Fibroblast of lung (primary cell): ENCODE results near the gene ADD3.

Experiments
- CTCF ChIP-seq, 2 donors: IDR thresholded peaks in 1 of 2; conservative IDR thresholded peaks in 1 of 2; 1 replicate in 1 of 2; 2 replicates in 1 of 2; pipeline ENCODE4 v1.5.1; 2011 to 2012; ENCODE audit warnings: low read length in 2 of 2, control low read depth in 1 of 2, inconsistent platforms in 1 of 2, low read depth in 1 of 2, mild to moderate bottlenecking in 1 of 2
- EZH2 ChIP-seq: IDR thresholded peaks from 2 replicates; pipeline ENCODE4 v1.5.1; 2012; ENCODE audit warnings: low read length, control low read depth, mild to moderate bottlenecking; ENCODE audit errors: missing control alignments

- no peak for TF ChIP-seq CTCF (conservative IDR thresholded peaks at IDR 0.05 in 1 of 2, IDR thresholded peaks at IDR 0.05 in 1 of 2; ENCODE audit: low read depth in 1 of 2, low read length in 2 of 2)
- no peak for TF ChIP-seq EZH2
Measured at GRCh38 chr10:110032801-110033700, 25.3 kb downstream of the ADD3 start.
